Gastrocnemius medialis (tissue), 4 donors: Measurements from ENCODE around the gene ENDOU. TPM values are rescaled to one million over a fixed set of nuclear protein-coding genes. Genes with fewer than 3 reads are reported as not detected.

Experiments
- ATAC-seq, 2 donors: fragments of 150-250 bp; one replicate each; pipeline ENCODE4 v1.9.1; 2016
- DNase-seq, 2 donors: peaks; one replicate each; pipeline ENCODE4 v3.0.0-alpha.2; 2019
- H3K27ac ChIP-seq, 4 donors: fragments of 200-600 bp; sonication (generic); 1 replicate in 1 of 4; 2 replicates in 3 of 4; pipeline ENCODE4 v1.5.1; 2016 to 2018; ENCODE audit warnings: mild to moderate bottlenecking in 2 of 4, moderate library complexity in 1 of 4
- H3K27me3 ChIP-seq, 3 donors: fragments of 200-600 bp; sonication (generic) in 2 of 3; 1 replicate in 1 of 3; 2 replicates in 2 of 3; pipeline versions ENCODE4 v1.5.1 to v1.6.0; 2016 to 2019; ENCODE audit warnings: mild to moderate bottlenecking in 1 of 3, moderate library complexity in 1 of 3
- H3K36me3 ChIP-seq, 2 donors: fragments of 200-600 bp; sonication (generic) in 1 of 2; one replicate each; pipeline ENCODE4 v1.5.1; 2017 to 2018
- H3K4me1 ChIP-seq, 2 donors: fragments of 200-600 bp; sonication (generic) in 1 of 2; one replicate each; pipeline ENCODE4 v1.5.1; 2016 to 2017; ENCODE audit warnings: mild to moderate bottlenecking in 2 of 2
- H3K4me3 ChIP-seq, 4 donors: fragments of 200-600 bp; sonication (generic) in 3 of 4; 1 replicate in 1 of 4; 2 replicates in 3 of 4; pipeline ENCODE4 v1.5.1; 2016 to 2019; ENCODE audit warnings: mild to moderate bottlenecking in 2 of 4
- H3K9me3 ChIP-seq, 3 donors: fragments of 200-600 bp; sonication (generic) in 2 of 3; 1 replicate in 1 of 3; 2 replicates in 2 of 3; pipeline ENCODE4 v1.5.1; 2016 to 2019
- CTCF ChIP-seq, 5 experiments: fragments of 450-650 bp in 3 of 5; fragments of 200-600 bp in 2 of 5; sonication (generic) in 2 of 5; IDR thresholded peaks in 4 of 5; conservative IDR thresholded peaks in 1 of 5; 1 replicate in 4 of 5; 2 replicates in 1 of 5; pipeline ENCODE4 v1.5.1; 2016 to 2019; ENCODE audit warnings: antibody characterized with exemption in 5 of 5, mild to moderate bottlenecking in 3 of 5, moderate library complexity in 3 of 5
- POLR2A ChIP-seq, 2 donors: fragments of 450-650 bp; IDR thresholded peaks; one replicate each; pipeline ENCODE4 v1.6.1; 2017; ENCODE audit warnings: antibody characterized with exemption in 2 of 2, mild to moderate bottlenecking in 2 of 2, moderate library complexity in 2 of 2
- in situ Hi-C, 4 donors: fragments of 200-750 bp; cut with MboI; loops; one replicate each; pipeline versions ENCODE4 v1.15.0 to v1.8.0; 2017; ENCODE audit warnings: low sequenced_read_pairs in 4 of 4
- intact Hi-C: fragments of 100-400 bp; cut with DNase I; formaldehyde crosslinking; loops from one replicate; pipeline ENCODE4 v1.15.1; 2023; ENCODE audit warnings: low total_unique reads
- total RNA-seq, 4 donors: library from RNA; depleted of rRNA; stranded (reverse); fragments of >200 nt; gene quantifications; one replicate each; pipeline versions ENCODE4 v1.1.0 to v1.2.3, GENCODE V29; 2016

ENDOU gene
- total RNA-seq, 4 donors from 2014 or later: 0.16 TPM; not detected in 3

DNA sequence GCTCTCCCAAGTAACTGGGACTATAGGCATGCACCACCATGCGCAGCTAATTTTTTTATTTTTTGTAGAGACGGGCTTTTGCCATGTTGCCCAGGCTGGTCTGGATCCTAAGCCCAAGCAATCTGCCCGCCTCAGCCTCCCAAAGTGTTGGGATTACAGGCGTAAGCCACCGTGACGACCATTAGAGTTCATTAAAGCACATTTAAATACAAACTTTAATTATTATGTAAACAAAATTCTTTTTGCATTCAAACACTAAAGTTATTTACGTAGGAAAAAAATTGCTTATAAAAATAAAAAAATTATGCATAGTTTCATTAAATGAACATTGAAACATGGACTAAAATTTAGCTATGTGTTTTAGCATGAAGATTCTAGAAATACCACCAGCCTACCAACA, 26.7 kb downstream of the ENDOU start:
- Histone ChIP-seq H3K4me1 (no peaks in the 10 kb centered on the region), H3K27ac (no peak overlapping the region), H3K4me3 (no peak overlapping the region), H3K9me3 (no peaks in the 10 kb centered on the region), H3K27me3 (no peaks in the 10 kb centered on the region), H3K36me3 (peaks cover 0 to 14% of the 10 kb centered on the region in 2 donors)
- TF ChIP-seq CTCF (IDR thresholded peaks at IDR 0.05 in 4 of 5, conservative IDR thresholded peaks at IDR 0.05 in 1 of 5): no peak
- TF ChIP-seq POLR2A (IDR thresholded peaks at IDR 0.05): no peak
- DNase-seq: no peak
- intact Hi-C loops (no loop called here), in situ Hi-C loops (no loop called here)
- no peak for ATAC-seq

DNA sequence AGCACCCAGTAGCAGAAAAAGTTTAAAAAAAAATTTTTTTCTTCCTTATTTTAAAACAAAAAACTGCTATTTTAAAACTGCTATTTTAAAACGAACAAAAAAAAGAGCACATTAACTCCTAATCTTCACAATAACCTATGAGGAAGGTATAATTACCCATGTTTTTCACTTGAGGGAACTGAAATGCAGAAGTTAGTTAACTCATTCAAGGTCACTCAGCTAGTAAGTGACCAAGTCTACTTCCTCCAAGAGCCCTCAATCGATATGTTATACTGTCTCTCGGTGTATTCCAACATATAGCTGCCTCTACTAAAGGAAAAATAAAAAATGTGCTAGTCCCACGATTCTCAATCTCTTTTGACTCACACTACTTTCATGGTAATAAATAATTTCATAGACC, 27.2 kb downstream of the ENDOU start:
- Histone ChIP-seq H3K9me3 (no peaks in the 10 kb centered on the region), H3K36me3 (peaks cover 0 to 14% of the 10 kb centered on the region in 2 donors), H3K27ac (no peak overlapping the region), H3K4me3 (no peak overlapping the region), H3K4me1 (no peaks in the 10 kb centered on the region), H3K27me3 (no peaks in the 10 kb centered on the region)
- no peak for TF ChIP-seq POLR2A (IDR thresholded peaks at IDR 0.05)
- no peak for TF ChIP-seq CTCF (IDR thresholded peaks at IDR 0.05 in 4 of 5, conservative IDR thresholded peaks at IDR 0.05 in 1 of 5)
- intact Hi-C loops (no loop called here), in situ Hi-C loops (no loop called here)
- ATAC-seq (no peak), DNase-seq (no peak)

DNA sequence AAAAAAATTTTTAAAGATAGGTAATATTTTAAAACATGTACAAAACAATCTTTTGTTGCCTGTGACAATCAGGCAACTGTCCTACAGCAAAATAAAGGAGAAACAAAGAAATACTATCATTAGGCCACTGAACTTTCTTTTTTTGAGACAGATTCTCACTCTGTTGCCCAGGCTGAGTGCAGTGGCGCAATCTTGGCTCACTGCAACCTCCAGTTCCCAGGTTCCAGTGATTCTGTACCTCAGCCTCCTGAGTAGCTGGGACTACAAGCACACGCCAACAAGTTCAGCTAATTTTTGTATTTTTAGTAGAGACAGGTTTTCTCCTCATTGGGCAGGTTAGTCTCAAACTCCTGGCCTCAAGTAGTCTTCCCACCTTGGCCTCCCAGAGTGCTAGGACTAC, 36.1 kb downstream of the ENDOU start:
- no peaks in the 10 kb centered on the region for H3K9me3 ChIP-seq
- in situ Hi-C loops (no loop called here), intact Hi-C loops (no loop called here)
- no peaks in the 10 kb centered on the region for H3K36me3 ChIP-seq
- H3K27me3 ChIP-seq: no peaks in the 10 kb centered on the region
- no peaks in the 10 kb centered on the region for H3K4me1 ChIP-seq
- DNase-seq (no peak), ATAC-seq (no peak)
- H3K4me3 ChIP-seq: no peak overlapping the region
- no peak for TF ChIP-seq POLR2A (IDR thresholded peaks at IDR 0.05)
- TF ChIP-seq CTCF (IDR thresholded peaks at IDR 0.05 in 4 of 5, conservative IDR thresholded peaks at IDR 0.05 in 1 of 5): no peak
- no peak overlapping the region for H3K27ac ChIP-seq

DNA sequence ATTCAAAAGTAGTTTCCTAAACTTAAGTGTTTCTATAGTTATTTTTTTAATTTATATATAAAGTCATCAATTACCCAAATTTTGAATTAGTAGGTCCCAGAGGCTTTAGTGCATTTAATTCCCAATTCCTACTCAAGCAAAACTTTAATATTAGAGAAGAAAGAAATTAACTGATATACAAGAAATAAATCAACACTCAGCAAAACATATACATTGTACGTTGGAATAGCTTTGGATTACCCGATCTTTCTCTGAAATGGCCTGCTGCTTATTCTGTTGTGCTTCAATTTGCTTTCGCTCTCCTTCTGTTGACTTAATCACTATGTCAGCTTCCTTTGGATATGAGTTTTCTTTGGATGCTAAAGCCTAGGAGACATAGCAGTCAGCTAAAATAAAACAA, 37.7 kb downstream of the ENDOU start:
- in situ Hi-C loops (no loop called here), intact Hi-C loops (no loop called here)
- no peak for DNase-seq
- H3K27me3 ChIP-seq: no peaks in the 10 kb centered on the region
- no peaks in the 10 kb centered on the region for H3K4me1 ChIP-seq
- no peak overlapping the region for H3K27ac ChIP-seq
- ATAC-seq: no peak
- TF ChIP-seq POLR2A (IDR thresholded peaks at IDR 0.05) (no peak), CTCF (IDR thresholded peaks at IDR 0.05 in 4 of 5, conservative IDR thresholded peaks at IDR 0.05 in 1 of 5) (no peak)
- H3K36me3 ChIP-seq: no peaks in the 10 kb centered on the region
- H3K4me3 ChIP-seq: no peak overlapping the region
- H3K9me3 ChIP-seq: no peaks in the 10 kb centered on the region

- Histone ChIP-seq H3K9me3 (no peaks in the 10 kb centered on the region), H3K4me1 (no peaks in the 10 kb centered on the region), H3K27ac (no peak overlapping the region), H3K36me3 (no peaks in the 10 kb centered on the region), H3K4me3 (no peak overlapping the region), H3K27me3 (no peaks in the 10 kb centered on the region)
- DNase-seq (no peak), ATAC-seq (peak in 1 of 2 donors; percentile 36)
- peak in 2 of 5 experiments; percentile 22 to 31 for TF ChIP-seq CTCF (IDR thresholded peaks at IDR 0.05 in 4 of 5, conservative IDR thresholded peaks at IDR 0.05 in 1 of 5)
- TF ChIP-seq POLR2A (IDR thresholded peaks at IDR 0.05): no peak
- intact Hi-C loops: no loop called here
- in situ Hi-C loops: no loop called here
Observed at GRCh38 chr12:47686645-47687240, 38.5 kb downstream of the ENDOU start.
